Activated T-helper 17 cell treated with anti-CD3 and anti-CD28 coated beads, Interleukin-2, amount 50 U/mL, for 72 hours (primary cell): Measurements from ENCODE around the gene SHC2. TPM values are rescaled to one million over a fixed set of nuclear protein-coding genes. Genes with fewer than 3 reads are reported as not detected.
"Not testable (repeated sequence)": the region's sequence is repeated elsewhere in the genome, so short reads cannot be mapped to it uniquely, and the experiment has no call there.

Source experiments
- ATAC-seq: fragments of 150-1000 bp; cut with Tn5 transposase; replicated peaks from 2 replicates; pipeline ENCODE4 v1.10.0; 2021; ENCODE audit warnings: mild to moderate bottlenecking, moderate library complexity
- H3K27ac Mint-ChIP-seq: one replicate; pipeline ENCODE4 v1.8.0; 2022; ENCODE audit warnings: mixed read lengths
- H3K27me3 Mint-ChIP-seq: one replicate; pipeline ENCODE4 v1.8.0; 2022; ENCODE audit warnings: mixed read lengths
- H3K36me3 Mint-ChIP-seq: one replicate; pipeline ENCODE4 v1.8.0; 2022; ENCODE audit warnings: low read depth, mild to moderate bottlenecking, mixed read lengths
- H3K4me1 Mint-ChIP-seq: one replicate; pipeline ENCODE4 v1.8.0; 2022; ENCODE audit warnings: mixed read lengths
- H3K4me3 Mint-ChIP-seq: one replicate; pipeline ENCODE4 v1.8.0; 2022; ENCODE audit warnings: mild to moderate bottlenecking, mixed read lengths
- H3K9me3 Mint-ChIP-seq: one replicate; pipeline ENCODE4 v1.8.0; 2022; ENCODE audit warnings: mixed read lengths
- total RNA-seq, 2 donors: library from RNA; stranded (reverse); gene quantifications; one replicate each; pipeline ENCODE4 v1.2.3, GENCODE V29; 2022

Gene SHC2
- total RNA-seq, 2 donors from 2014 or later = 0.26 TPM; not detected in 1

- no peak overlapping the region for H3K27ac Mint-ChIP-seq
Measured at GRCh38 chr19:452829-453228, 8.0 kb downstream of the SHC2 start.

GRCh38 chr19:450912-451481 lies 9.8 kb downstream of the SHC2 start:
- not testable (repeated sequence) for H3K9me3 Mint-ChIP-seq, H3K27ac Mint-ChIP-seq, H3K4me3 Mint-ChIP-seq, ATAC-seq, H3K36me3 Mint-ChIP-seq, H3K4me1 Mint-ChIP-seq, H3K27me3 Mint-ChIP-seq

More at GRCh38 chr19:452829-453228, 8.0 kb downstream of the SHC2 start:
- Mint-ChIP-seq H3K9me3 (no peaks in the 10 kb centered on the region), H3K4me3 (no peak overlapping the region), H3K36me3 (no peaks in the 10 kb centered on the region), H3K4me1 (no peaks in the 10 kb centered on the region), H3K27me3 (peaks cover 4% of the 10 kb centered on the region)
- ATAC-seq = no peak

GRCh38 chr19:449916-450315 lies 10.9 kb downstream of the SHC2 start:
- H3K4me1 Mint-ChIP-seq = no peaks in the 10 kb centered on the region
- no peaks in the 10 kb centered on the region for H3K27me3 Mint-ChIP-seq
- no peak overlapping the region for H3K27ac Mint-ChIP-seq
- H3K36me3 Mint-ChIP-seq = no peaks in the 10 kb centered on the region
- H3K4me3 Mint-ChIP-seq = no peak overlapping the region
- no peak for ATAC-seq
- no peaks in the 10 kb centered on the region for H3K9me3 Mint-ChIP-seq

GRCh38 chr19:447816-448560 lies 12.8 kb downstream of the SHC2 start:
- no peaks in the 10 kb centered on the region for H3K36me3 Mint-ChIP-seq
- no peaks in the 10 kb centered on the region for H3K9me3 Mint-ChIP-seq
- no peak overlapping the region for H3K27ac Mint-ChIP-seq
- H3K4me1 Mint-ChIP-seq = no peaks in the 10 kb centered on the region
- no peak overlapping the region for H3K4me3 Mint-ChIP-seq
- no peaks in the 10 kb centered on the region for H3K27me3 Mint-ChIP-seq
- no peak for ATAC-seq

- no peak for ATAC-seq
- Mint-ChIP-seq H3K36me3 (no peaks in the 10 kb centered on the region), H3K9me3 (peaks cover under 1% of the 10 kb centered on the region), H3K27ac (no peak overlapping the region), H3K4me3 (no peak overlapping the region), H3K27me3 (peaks cover 2% of the 10 kb centered on the region), H3K4me1 (peaks cover 1% of the 10 kb centered on the region)
Measured at GRCh38 chr19:447064-447426, 13.8 kb downstream of the SHC2 start.

- H3K4me1 Mint-ChIP-seq = peaks cover 7% of the 10 kb centered on the region
- no peak for ATAC-seq
- no peak overlapping the region for H3K4me3 Mint-ChIP-seq
- H3K9me3 Mint-ChIP-seq = peaks cover 3% of the 10 kb centered on the region
- peaks cover 13% of the 10 kb centered on the region for H3K27me3 Mint-ChIP-seq
- H3K36me3 Mint-ChIP-seq = no peaks in the 10 kb centered on the region
- no peak overlapping the region for H3K27ac Mint-ChIP-seq
Measured at GRCh38 chr19:444677-445210, 16.1 kb downstream of the SHC2 start.

GRCh38 chr19:443005-443404 lies 17.8 kb downstream of the SHC2 start:
- Mint-ChIP-seq H3K9me3 (peaks cover 3% of the 10 kb centered on the region), H3K27ac (no peak overlapping the region), H3K4me1 (peaks cover 7% of the 10 kb centered on the region), H3K27me3 (peaks cover 13% of the 10 kb centered on the region), H3K36me3 (no peaks in the 10 kb centered on the region), H3K4me3 (no peak overlapping the region)
- ATAC-seq = no peak

- H3K4me3 Mint-ChIP-seq = no peak overlapping the region
- H3K27ac Mint-ChIP-seq = no peak overlapping the region
- H3K4me1 Mint-ChIP-seq = peaks cover 7% of the 10 kb centered on the region
- H3K36me3 Mint-ChIP-seq = no peaks in the 10 kb centered on the region
- H3K9me3 Mint-ChIP-seq = peaks cover 3% of the 10 kb centered on the region
- H3K27me3 Mint-ChIP-seq = peaks cover 16% of the 10 kb centered on the region
- ATAC-seq = no peak
Measured at GRCh38 chr19:442085-442484, 18.7 kb downstream of the SHC2 start.

- H3K27me3 Mint-ChIP-seq = peaks cover 18% of the 10 kb centered on the region
- H3K27ac Mint-ChIP-seq = no peak overlapping the region
- no peak overlapping the region for H3K4me3 Mint-ChIP-seq
- peaks cover 7% of the 10 kb centered on the region for H3K4me1 Mint-ChIP-seq
- H3K36me3 Mint-ChIP-seq = no peaks in the 10 kb centered on the region
- no peak for ATAC-seq
- H3K9me3 Mint-ChIP-seq = peaks cover 3% of the 10 kb centered on the region
Measured at GRCh38 chr19:441213-441836, 19.5 kb downstream of the SHC2 start.

GRCh38 chr19:440391-441212 lies 20.2 kb downstream of the SHC2 start:
- ATAC-seq = no peak
- no peak overlapping the region for H3K27ac Mint-ChIP-seq
- H3K4me1 Mint-ChIP-seq = peaks cover 7% of the 10 kb centered on the region
- H3K27me3 Mint-ChIP-seq = peaks cover 18% of the 10 kb centered on the region
- H3K9me3 Mint-ChIP-seq = peaks cover 3% of the 10 kb centered on the region
- H3K36me3 Mint-ChIP-seq = no peaks in the 10 kb centered on the region
- no peak overlapping the region for H3K4me3 Mint-ChIP-seq

GRCh38 chr19:439167-439900 lies 21.5 kb downstream of the SHC2 start:
- peaks cover 7% of the 10 kb centered on the region for H3K4me1 Mint-ChIP-seq
- no peak for ATAC-seq
- H3K9me3 Mint-ChIP-seq = peaks cover 3% of the 10 kb centered on the region
- no peak overlapping the region for H3K4me3 Mint-ChIP-seq
- peaks cover 18% of the 10 kb centered on the region for H3K27me3 Mint-ChIP-seq
- no peaks in the 10 kb centered on the region for H3K36me3 Mint-ChIP-seq
- H3K27ac Mint-ChIP-seq = no peak overlapping the region

- no peak overlapping the region for H3K4me3 Mint-ChIP-seq
- H3K27me3 Mint-ChIP-seq = peaks cover 18% of the 10 kb centered on the region
- H3K4me1 Mint-ChIP-seq = peaks cover 7% of the 10 kb centered on the region
- no peaks in the 10 kb centered on the region for H3K36me3 Mint-ChIP-seq
- H3K27ac Mint-ChIP-seq = no peak overlapping the region
- H3K9me3 Mint-ChIP-seq = peaks cover 3% of the 10 kb centered on the region
- ATAC-seq = no peak
Measured at GRCh38 chr19:438416-438958, 22.3 kb downstream of the SHC2 start.

GRCh38 chr19:437041-437440 lies 23.8 kb downstream of the SHC2 start:
- peaks cover 6% of the 10 kb centered on the region for H3K4me1 Mint-ChIP-seq
- no peak overlapping the region for H3K27ac Mint-ChIP-seq
- H3K9me3 Mint-ChIP-seq = peaks cover 3% of the 10 kb centered on the region
- peaks cover 15% of the 10 kb centered on the region for H3K27me3 Mint-ChIP-seq
- H3K4me3 Mint-ChIP-seq = no peak overlapping the region
- ATAC-seq = no peak
- H3K36me3 Mint-ChIP-seq = no peaks in the 10 kb centered on the region
